Measurements from ENCODE around the gene WDR93. TPM values are rescaled to one million over a fixed set of nuclear protein-coding genes. Genes with fewer than 3 reads are reported as not detected.

The WDR93 gene
- total RNA-seq, 4 donors from 2014 or later = not detected

DNA sequence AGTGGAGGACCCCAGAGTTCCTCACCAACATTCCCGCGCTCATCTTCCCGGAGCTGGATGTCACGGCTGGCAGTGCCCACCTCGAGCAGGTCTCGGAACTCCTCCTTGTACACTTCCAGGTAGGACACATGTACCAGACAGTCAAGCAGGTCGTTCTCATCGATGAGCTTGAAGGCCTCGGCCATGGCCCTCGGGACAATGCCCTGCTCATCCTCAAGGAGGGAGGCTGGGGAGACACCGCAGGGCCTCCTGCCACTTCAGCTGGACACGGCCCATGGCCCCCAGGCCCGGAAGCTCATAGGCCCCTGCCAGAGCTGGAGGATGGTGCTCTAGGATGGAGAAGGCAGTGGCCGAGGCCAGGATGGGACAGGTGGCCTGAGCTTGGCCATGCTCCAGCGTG lies 40.9 kb upstream of the WDR93 start:
- in situ Hi-C loops (cut with MboI; ENCODE audit: low sequenced_read_pairs in 4 of 4) = no loop called here
- H3K9me3 ChIP-seq = no peaks in the 10 kb centered on the region
- no peaks in the 10 kb centered on the region for H3K36me3 ChIP-seq
- H3K4me1 ChIP-seq = peaks cover 4 to 8% of the 10 kb centered on the region in 2 donors
- peaks cover 3 to 10% (median 6%) of the 10 kb centered on the region in 3 donors for H3K27me3 ChIP-seq
- no peak overlapping the region for H3K27ac ChIP-seq
- ATAC-seq (no peak), DNase-seq (no peak)
- H3K4me3 ChIP-seq = no peak overlapping the region
- TF ChIP-seq POLR2A (IDR thresholded peaks at IDR 0.05) = no peak
- TF ChIP-seq, protein P1, sequence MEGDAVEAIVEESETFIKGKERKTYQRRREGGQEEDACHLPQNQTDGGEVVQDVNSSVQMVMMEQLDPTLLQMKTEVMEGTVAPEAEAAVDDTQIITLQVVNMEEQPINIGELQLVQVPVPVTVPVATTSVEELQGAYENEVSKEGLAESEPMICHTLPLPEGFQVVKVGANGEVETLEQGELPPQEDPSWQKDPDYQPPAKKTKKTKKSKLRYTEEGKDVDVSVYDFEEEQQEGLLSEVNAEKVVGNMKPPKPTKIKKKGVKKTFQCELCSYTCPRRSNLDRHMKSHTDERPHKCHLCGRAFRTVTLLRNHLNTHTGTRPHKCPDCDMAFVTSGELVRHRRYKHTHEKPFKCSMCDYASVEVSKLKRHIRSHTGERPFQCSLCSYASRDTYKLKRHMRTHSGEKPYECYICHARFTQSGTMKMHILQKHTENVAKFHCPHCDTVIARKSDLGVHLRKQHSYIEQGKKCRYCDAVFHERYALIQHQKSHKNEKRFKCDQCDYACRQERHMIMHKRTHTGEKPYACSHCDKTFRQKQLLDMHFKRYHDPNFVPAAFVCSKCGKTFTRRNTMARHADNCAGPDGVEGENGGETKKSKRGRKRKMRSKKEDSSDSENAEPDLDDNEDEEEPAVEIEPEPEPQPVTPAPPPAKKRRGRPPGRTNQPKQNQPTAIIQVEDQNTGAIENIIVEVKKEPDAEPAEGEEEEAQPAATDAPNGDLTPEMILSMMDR (IDR thresholded peaks at IDR 0.05 in 4 of 5, conservative IDR thresholded peaks at IDR 0.05 in 1 of 5) = no peak
- intact Hi-C loops (cut with DNase I; ENCODE audit: low total_unique reads) = loop anchor here (10.0 kb wide), 1 partner anchor 45 kb away; the partner anchor contains the start of genes PEX11A and WDR93

- H3K4me3 ChIP-seq = no peak overlapping the region
- in situ Hi-C loops (cut with MboI; ENCODE audit: low sequenced_read_pairs in 4 of 4) = no loop called here
- ATAC-seq = no peak
- no peak overlapping the region for H3K27ac ChIP-seq
- H3K4me1 ChIP-seq = peaks cover 4 to 13% of the 10 kb centered on the region in 2 donors
- TF ChIP-seq, protein P1 (IDR thresholded peaks at IDR 0.05 in 4 of 5, conservative IDR thresholded peaks at IDR 0.05 in 1 of 5) = no peak
- no peak for TF ChIP-seq POLR2A (IDR thresholded peaks at IDR 0.05)
- H3K9me3 ChIP-seq = no peaks in the 10 kb centered on the region
- H3K27me3 ChIP-seq = peaks cover 3 to 15% (median 8%) of the 10 kb centered on the region in 3 donors
- no peaks in the 10 kb centered on the region for H3K36me3 ChIP-seq
- DNase-seq = no peak
- intact Hi-C loops (cut with DNase I; ENCODE audit: low total_unique reads) = no loop called here
Observed at GRCh38 chr15:89652131-89652530, 38.5 kb upstream of the WDR93 start.

GRCh38 chr15:89652666-89653065 lies 37.9 kb upstream of the WDR93 start:
- in situ Hi-C loops (cut with MboI; ENCODE audit: low sequenced_read_pairs in 4 of 4) (no loop called here), intact Hi-C loops (cut with DNase I; ENCODE audit: low total_unique reads) (no loop called here)
- ATAC-seq = no peak
- Histone ChIP-seq H3K27ac (no peak overlapping the region), H3K36me3 (no peaks in the 10 kb centered on the region), H3K27me3 (peaks cover 3 to 15% (median 8%) of the 10 kb centered on the region in 3 donors), H3K4me3 (no peak overlapping the region), H3K9me3 (no peaks in the 10 kb centered on the region), H3K4me1 (peaks cover 4 to 10% of the 10 kb centered on the region in 2 donors)
- no peak for TF ChIP-seq POLR2A (IDR thresholded peaks at IDR 0.05)
- no peak for DNase-seq

- no peaks in the 10 kb centered on the region for H3K9me3 ChIP-seq
- intact Hi-C loops (cut with DNase I; ENCODE audit: low total_unique reads) (no loop called here), in situ Hi-C loops (cut with MboI; ENCODE audit: low sequenced_read_pairs in 4 of 4) (no loop called here)
- no peak overlapping the region for H3K27ac ChIP-seq
- TF ChIP-seq, protein P1 (IDR thresholded peaks at IDR 0.05 in 4 of 5, conservative IDR thresholded peaks at IDR 0.05 in 1 of 5) = no peak
- TF ChIP-seq POLR2A (IDR thresholded peaks at IDR 0.05) = no peak
- no peak for ATAC-seq
- H3K36me3 ChIP-seq = no peaks in the 10 kb centered on the region
- peaks cover 4 to 10% of the 10 kb centered on the region in 2 donors for H3K4me1 ChIP-seq
- no peak overlapping the region for H3K4me3 ChIP-seq
- peaks cover 3 to 15% (median 8%) of the 10 kb centered on the region in 3 donors for H3K27me3 ChIP-seq
- DNase-seq = no peak
Observed at GRCh38 chr15:89653578-89653977, 37.0 kb upstream of the WDR93 start.

GRCh38 chr15:89654301-89654761 lies 36.3 kb upstream of the WDR93 start:
- intact Hi-C loops (cut with DNase I; ENCODE audit: low total_unique reads) (no loop called here), in situ Hi-C loops (cut with MboI; ENCODE audit: low sequenced_read_pairs in 4 of 4) (no loop called here)
- Histone ChIP-seq H3K27me3 (peaks cover 3 to 15% (median 8%) of the 10 kb centered on the region in 3 donors), H3K9me3 (no peaks in the 10 kb centered on the region), H3K36me3 (no peaks in the 10 kb centered on the region), H3K27ac (no peak overlapping the region), H3K4me3 (peak overlapping the region; percentile 57 to 71 (median 64)), H3K4me1 (peaks cover 4 to 10% of the 10 kb centered on the region in 2 donors)
- no peak for TF ChIP-seq POLR2A (IDR thresholded peaks at IDR 0.05)
- TF ChIP-seq, protein P1 (IDR thresholded peaks at IDR 0.05 in 4 of 5, conservative IDR thresholded peaks at IDR 0.05 in 1 of 5) = no peak
- peak in 1 of 2 donors; percentile 17 for ATAC-seq
- DNase-seq = no peak
